NCI-H526 (cell line): ENCODE measurements around the gene ETNK2.
"Not testable (repeated sequence)": the region's sequence is repeated elsewhere in the genome, so short reads cannot be mapped to it uniquely, and the experiment has no call there.

Source experiments
- DNase-seq, 2 experiments: peaks; one replicate each; lab custom pipeline; 2025; lab: John Stamatoyannopoulos, UW

The ETNK2 gene

GRCh38 chr1:204126386-204126785 is 25.5 kb downstream of the ETNK2 start:
- no peak for DNase-seq

- no peak for DNase-seq
These were observed 26.0 kb downstream of the ETNK2 start for GRCh38 chr1:204125759-204126351.

- DNase-seq = peak in 1 of 2 experiments; percentile 61
These were observed 27.2 kb downstream of the ETNK2 start for GRCh38 chr1:204124639-204125038.

- peak in 1 of 2 experiments; percentile 39 for DNase-seq
These were observed 28.5 kb downstream of the ETNK2 start for GRCh38 chr1:204123376-204123775.

GRCh38 chr1:204121840-204122555 is 29.8 kb downstream of the ETNK2 start:
- DNase-seq = no peak

- DNase-seq = no peak
These were observed 35.3 kb downstream of the ETNK2 start for GRCh38 chr1:204116539-204116938.

- no peak for DNase-seq
These were observed 36.7 kb downstream of the ETNK2 start for GRCh38 chr1:204115116-204115515.

- no peak for DNase-seq
These were observed 37.2 kb downstream of the ETNK2 start for GRCh38 chr1:204114606-204115005.

GRCh38 chr1:204113896-204114295 is 37.9 kb downstream of the ETNK2 start:
- no peak for DNase-seq

GRCh38 chr1:204112876-204113730 is 38.7 kb downstream of the ETNK2 start:
- DNase-seq = no peak

- DNase-seq = no peak
These were observed 40.8 kb downstream of the ETNK2 start for GRCh38 chr1:204110894-204111633.

GRCh38 chr1:204108312-204109141 is 43.3 kb downstream of the ETNK2 start:
- no peak for DNase-seq

- DNase-seq = no peak
These were observed 44.0 kb downstream of the ETNK2 start for GRCh38 chr1:204107892-204108291.

GRCh38 chr1:204106825-204107224 is 45.0 kb downstream of the ETNK2 start:
- no peak for DNase-seq

- no peak for DNase-seq
These were observed 46.7 kb downstream of the ETNK2 start for GRCh38 chr1:204105131-204105515.

- peak in 1 of 2 experiments; percentile 29 for DNase-seq
These were observed 47.3 kb downstream of the ETNK2 start for GRCh38 chr1:204104331-204105130.

GRCh38 chr1:204103431-204103741 is 48.5 kb downstream of the ETNK2 start:
- no peak for DNase-seq

GRCh38 chr1:204102739-204103430 is 49.0 kb downstream of the ETNK2 start:
- no peak for DNase-seq

- DNase-seq = no peak
These were observed 49.7 kb downstream of the ETNK2 start for GRCh38 chr1:204102029-204102611.

GRCh38 chr1:204099754-204100153 is 52.1 kb downstream of the ETNK2 start:
- not testable (repeated sequence) for DNase-seq
